Keratinocyte (primary cell): Measurements from ENCODE around the gene MTCL1. TPM values are rescaled to one million over a fixed set of nuclear protein-coding genes. Genes with fewer than 3 reads are reported as not detected.

Experiments
- DNase-seq: peaks from one replicate; pipeline ENCODE4 v3.0.0-alpha.2; 2011; ENCODE audit warnings: low read depth, missing footprints, low spot score
- FAIRE-seq: peaks from 2 replicates; lab custom pipeline; 2011; peaks lifted over from hg19 to GRCh38; lab: Jason Lieb, UNC
- H2AFZ ChIP-seq: 2 replicates; pipeline ENCODE4 v1.6.0; 2012; ENCODE audit warnings: low read length, control low read depth, inconsistent platforms; ENCODE audit not compliant: control insufficient read depth
- H3K27ac ChIP-seq: 2 replicates; pipeline ENCODE4 v1.5.1; 2011; ENCODE audit warnings: low read length; ENCODE audit not compliant: control insufficient read depth, insufficient read depth
- H3K27me3 ChIP-seq: 3 replicates; pipeline ENCODE4 v1.6.0; 2011; ENCODE audit warnings: low read length; ENCODE audit not compliant: control insufficient read depth, insufficient read depth; ENCODE audit errors: extremely low read depth
- H3K36me3 ChIP-seq, 2 experiments: 2 replicates in 1 of 2; 3 replicates in 1 of 2; pipeline ENCODE4 v1.5.1; 2011; ENCODE audit warnings: low read length in 2 of 2, mild to moderate bottlenecking in 1 of 2; ENCODE audit not compliant: control insufficient read depth in 2 of 2, insufficient read depth in 2 of 2; ENCODE audit errors: extremely low read depth in 1 of 2
- H3K4me1 ChIP-seq: 3 replicates; pipeline ENCODE4 v1.5.1; 2011; ENCODE audit warnings: low read length; ENCODE audit not compliant: control insufficient read depth, insufficient read depth; ENCODE audit errors: extremely low read depth
- H3K4me2 ChIP-seq: 3 replicates; pipeline ENCODE4 v1.6.0; 2011; ENCODE audit warnings: low read depth, low read length; ENCODE audit not compliant: control insufficient read depth, insufficient read depth; ENCODE audit errors: extremely low read depth
- H3K4me3 ChIP-seq, 3 experiments: fragments of 200-600 bp in 1 of 3; sonication (generic) in 1 of 3; 2 replicates in 2 of 3; 3 replicates in 1 of 3; pipeline ENCODE4 v1.5.1; 2011 to 2016; ENCODE audit warnings: low read length in 3 of 3, mild to moderate bottlenecking in 3 of 3, control low read depth in 2 of 3, inconsistent platforms in 1 of 3, low read depth in 1 of 3, mixed read lengths in 1 of 3, mixed run types in 1 of 3, moderate library complexity in 1 of 3; ENCODE audit not compliant: control insufficient read depth in 2 of 3, insufficient read depth in 2 of 3; ENCODE audit errors: extremely low read depth in 1 of 3
- H3K79me2 ChIP-seq: 2 replicates; pipeline ENCODE4 v1.6.0; 2012; ENCODE audit warnings: low read length; ENCODE audit not compliant: control insufficient read depth, insufficient read depth
- H3K9ac ChIP-seq: 3 replicates; pipeline ENCODE4 v1.6.0; 2011; ENCODE audit warnings: low read length; ENCODE audit not compliant: control insufficient read depth, insufficient read depth; ENCODE audit errors: extremely low read depth
- H3K9me1 ChIP-seq: 3 replicates; pipeline ENCODE4 v1.6.0; 2011; ENCODE audit warnings: low read length; ENCODE audit not compliant: control insufficient read depth, insufficient read depth; ENCODE audit errors: extremely low read depth
- H3K9me3 ChIP-seq: 2 replicates; pipeline ENCODE4 v1.5.1; 2012; ENCODE audit warnings: low read depth, low read length; ENCODE audit not compliant: control insufficient read depth
- H4K20me1 ChIP-seq: 3 replicates; pipeline ENCODE4 v1.6.0; 2011; ENCODE audit warnings: low read length; ENCODE audit not compliant: control insufficient read depth, insufficient read depth; ENCODE audit errors: extremely low read depth
- CTCF ChIP-seq, 3 experiments: IDR thresholded peaks in 1 of 3; conservative IDR thresholded peaks in 1 of 3; optimal IDR thresholded peaks in 1 of 3; 2 replicates in 2 of 3; 3 replicates in 1 of 3; pipeline versions ENCODE3 to v1.5.1; 2011; ENCODE audit warnings: low read length in 3 of 3, mild to moderate bottlenecking in 3 of 3, moderate library complexity in 2 of 3, control low read depth in 1 of 3, inconsistent platforms in 1 of 3; ENCODE audit not compliant: insufficient read depth in 2 of 3; ENCODE audit errors: extremely low read depth in 1 of 3
- EZH2 ChIP-seq: IDR thresholded peaks from one replicate; pipeline ENCODE4 v1.6.1; 2012; ENCODE audit warnings: inconsistent platforms, mild to moderate bottlenecking, low read length, moderate library complexity
- dilution Hi-C: fragments of 300-500 bp; cut with MboI; formaldehyde crosslinking; loops from one replicate; pipeline ENCODE4 v1.7.0; 2020; ENCODE audit warnings: low sequenced_read_pairs; ENCODE audit not compliant: extremely low pct_ligation_motif_present
- polyA plus RNA-seq, 5 experiments: library from polyadenylated mRNA; depleted of rRNA in 3 of 5; stranded (reverse) in 3 of 5; stranded (forward) in 1 of 5; unstranded in 1 of 5; fragments of >200 nt; gene quantifications; 1 replicate in 1 of 5; 2 replicates in 3 of 5; 3 replicates in 1 of 5; pipeline versions ENCODE4 v1.2.1 to v1.2.3, GENCODE V29; 2011 to 2012; ENCODE audit warnings: missing spikeins in 2 of 5, low read depth in 1 of 5, low replicate concordance in 1 of 5

MTCL1 gene
- polyA plus RNA-seq, 1 donor (not counting 4 experiments of a cell fraction or from before 2014, with no cell fraction given): 15.4 TPM

- Histone ChIP-seq H4K20me1 (no peaks in the 10 kb centered on the region), H3K27me3 (no peaks in the 10 kb centered on the region), H3K4me2 (no peak overlapping the region), H2AFZ (no peak overlapping the region), H3K4me3 (no peak overlapping the region), H3K36me3 (no peaks in the 10 kb centered on the region), H3K79me2 (no peaks in the 10 kb centered on the region), H3K9me1 (no peaks in the 10 kb centered on the region), H3K9ac (no peak overlapping the region), H3K4me1 (peaks cover 19% of the 10 kb centered on the region), H3K9me3 (no peaks in the 10 kb centered on the region), H3K27ac (no peak overlapping the region)
- DNase-seq: no peak
- no peak for FAIRE-seq
- no peak for TF ChIP-seq EZH2
- no peak for TF ChIP-seq CTCF (optimal IDR thresholded peaks at IDR 0.05 in 1 of 3, IDR thresholded peaks at IDR 0.05 in 1 of 3, conservative IDR thresholded peaks at IDR 0.05 in 1 of 3; ENCODE audit: extremely low read depth in 1 of 3, insufficient read depth in 2 of 3, low read length in 3 of 3)
- dilution Hi-C loops: no loop called here
Observed at GRCh38 chr18:8854962-8855361, 149.6 kb downstream of the MTCL1 start.

GRCh38 chr18:8856212-8856611 lies 150.9 kb downstream of the MTCL1 start:
- DNase-seq (no peak), FAIRE-seq (peak; percentile 67)
- dilution Hi-C loops: no loop called here
- no peak overlapping the region for H3K4me3 ChIP-seq
- no peaks in the 10 kb centered on the region for H3K36me3 ChIP-seq
- H3K79me2 ChIP-seq: no peaks in the 10 kb centered on the region
- no peaks in the 10 kb centered on the region for H3K27me3 ChIP-seq
- no peaks in the 10 kb centered on the region for H4K20me1 ChIP-seq
- peaks cover 28% of the 10 kb centered on the region for H3K4me1 ChIP-seq
- H3K9me3 ChIP-seq: no peaks in the 10 kb centered on the region
- H3K9me1 ChIP-seq: no peaks in the 10 kb centered on the region
- H3K4me2 ChIP-seq: no peak overlapping the region
- no peak overlapping the region for H2AFZ ChIP-seq
- TF ChIP-seq CTCF (optimal IDR thresholded peaks at IDR 0.05 in 1 of 3, IDR thresholded peaks at IDR 0.05 in 1 of 3, conservative IDR thresholded peaks at IDR 0.05 in 1 of 3; ENCODE audit: extremely low read depth in 1 of 3, insufficient read depth in 2 of 3, low read length in 3 of 3) (no peak), EZH2 (no peak)
- no peak overlapping the region for H3K27ac ChIP-seq
- no peak overlapping the region for H3K9ac ChIP-seq
